ENCODE data around the gene TNFAIP2.
"Not testable (repeated sequence)": the region's sequence is repeated elsewhere in the genome, so short reads cannot be mapped to it uniquely, and the experiment has no call there.

The TNFAIP2 gene

DNA sequence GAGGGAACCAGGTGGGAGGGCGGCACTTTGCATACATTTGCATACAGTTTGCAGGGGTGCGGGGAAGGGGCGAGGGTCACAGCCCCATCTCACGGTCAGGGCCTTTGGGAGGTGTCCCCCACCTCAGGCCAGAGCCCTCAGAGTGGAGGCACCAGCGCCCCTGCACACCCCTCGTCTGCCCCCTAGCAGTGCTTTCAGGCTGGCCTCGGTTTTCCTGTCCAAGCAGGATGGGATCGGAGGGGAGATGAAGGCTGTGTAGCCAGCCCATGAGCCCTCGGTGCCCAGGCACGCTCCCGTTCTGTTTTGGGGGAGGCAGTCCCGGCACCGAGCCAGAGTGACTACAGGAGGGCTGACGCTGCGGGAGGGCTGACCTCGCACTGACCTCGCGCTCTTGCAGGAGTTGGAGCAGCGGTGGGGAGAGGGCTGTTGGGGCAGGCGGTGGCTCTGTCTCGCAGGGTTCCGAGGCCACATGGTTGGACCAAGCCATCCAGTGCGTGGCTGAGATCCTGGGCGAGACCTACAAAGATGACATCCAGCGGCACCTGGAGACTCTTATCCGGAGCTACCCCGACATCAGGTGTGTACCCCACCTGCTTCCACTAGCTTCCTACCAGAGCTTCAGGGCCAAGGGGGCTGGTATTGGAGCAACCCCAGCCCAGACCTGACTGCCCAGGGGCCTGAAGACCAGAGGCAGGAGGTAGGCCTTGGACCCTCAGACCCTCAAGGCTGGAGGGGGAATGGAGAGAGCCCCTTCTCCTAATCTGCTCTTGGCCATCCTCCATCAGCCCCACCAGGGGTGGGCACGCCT is 15.1 kb upstream of the TNFAIP2 start:
- no peak for DNase-seq (ENCODE audit: low read depth in 2 of 2)

DNA sequence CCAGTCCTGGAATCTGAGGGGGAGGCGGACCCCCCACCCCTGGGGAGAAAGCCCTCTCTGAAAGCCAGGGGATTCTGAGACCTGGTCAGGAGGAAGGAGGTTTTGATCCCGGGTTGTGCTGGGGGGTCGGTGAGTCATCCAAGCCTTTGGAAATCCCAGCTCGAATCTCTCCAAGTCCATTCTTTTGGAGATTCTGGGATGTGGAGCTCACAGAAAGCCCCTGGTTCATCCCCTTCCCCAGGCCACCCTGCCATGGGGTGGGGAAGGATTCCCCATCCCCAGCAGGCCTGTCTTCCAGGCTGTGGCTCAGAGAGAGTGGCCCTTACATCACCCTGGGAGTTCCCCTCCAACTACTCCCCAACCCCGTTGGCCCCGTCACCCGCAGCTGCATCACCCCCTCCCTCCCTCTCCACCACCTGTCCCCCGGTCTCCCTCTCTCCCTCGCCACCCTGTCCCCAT is 14.5 kb upstream of the TNFAIP2 start:
- DNase-seq (ENCODE audit: low read depth in 2 of 2) = no peak

- DNase-seq (ENCODE audit: low read depth in 2 of 2) = no peak
These were observed 13.5 kb upstream of the TNFAIP2 start for GRCh38 chr14:103109535-103110441.

GRCh38 chr14:103110681-103111231 is 12.5 kb upstream of the TNFAIP2 start:
- no peak for DNase-seq (ENCODE audit: low read depth in 2 of 2)

DNA sequence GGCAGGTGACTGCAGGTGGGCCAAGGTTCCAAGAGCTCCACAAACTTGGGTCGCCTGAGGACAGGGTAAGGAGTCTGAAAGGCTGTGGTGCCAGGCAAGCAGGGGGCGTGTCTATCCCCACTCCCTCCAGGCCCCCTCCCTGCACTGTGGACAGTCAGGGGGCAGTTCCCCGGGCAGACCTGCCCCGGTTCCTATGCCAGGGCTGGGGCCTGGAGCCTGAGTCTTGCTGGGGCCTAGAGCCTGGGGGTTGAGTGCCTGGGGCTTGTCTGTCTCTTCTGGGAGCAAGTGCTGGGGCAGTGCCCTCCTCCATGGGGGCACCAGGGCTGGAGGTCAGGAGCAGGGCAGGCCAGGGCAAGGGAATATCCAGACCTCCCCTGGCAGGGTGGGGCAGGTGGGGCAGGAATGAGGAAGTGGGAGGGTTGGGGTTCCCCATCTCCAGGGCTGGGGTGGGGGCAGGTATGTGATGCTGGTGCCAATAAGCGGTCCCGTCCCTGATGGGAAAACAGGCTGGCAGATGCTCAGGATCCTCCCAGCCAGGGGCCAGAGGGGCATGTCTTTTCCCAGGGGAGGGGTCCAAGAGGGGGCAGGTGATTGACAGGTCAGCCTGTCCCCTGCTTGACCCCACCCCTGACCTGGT is 11.9 kb upstream of the TNFAIP2 start:
- DNase-seq (ENCODE audit: low read depth in 2 of 2) = no peak

GRCh38 chr14:103112400-103113243 is 10.6 kb upstream of the TNFAIP2 start:
- no peak for DNase-seq (ENCODE audit: low read depth in 2 of 2)

DNA sequence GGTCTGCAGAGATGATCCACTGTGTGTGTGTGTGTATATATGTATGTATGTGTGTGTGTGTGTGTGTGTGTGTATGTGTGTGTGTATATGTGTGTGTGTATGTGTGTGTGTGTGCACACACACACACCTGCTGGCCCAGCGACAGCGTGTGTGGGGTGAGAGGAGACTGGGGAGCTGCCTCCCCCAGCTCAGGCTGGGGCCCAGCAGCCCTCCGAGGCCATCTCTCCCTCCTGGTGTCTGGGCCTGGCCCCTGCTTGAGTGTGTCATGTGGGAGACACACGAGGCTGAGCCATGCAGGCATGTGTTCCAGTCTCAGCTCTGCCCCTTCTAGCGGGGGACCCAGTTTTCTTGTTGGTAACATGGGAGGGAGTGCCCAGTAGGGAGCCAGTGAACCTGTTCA is 10.0 kb upstream of the TNFAIP2 start:
- no peak for DNase-seq (ENCODE audit: low read depth in 2 of 2)

DNA sequence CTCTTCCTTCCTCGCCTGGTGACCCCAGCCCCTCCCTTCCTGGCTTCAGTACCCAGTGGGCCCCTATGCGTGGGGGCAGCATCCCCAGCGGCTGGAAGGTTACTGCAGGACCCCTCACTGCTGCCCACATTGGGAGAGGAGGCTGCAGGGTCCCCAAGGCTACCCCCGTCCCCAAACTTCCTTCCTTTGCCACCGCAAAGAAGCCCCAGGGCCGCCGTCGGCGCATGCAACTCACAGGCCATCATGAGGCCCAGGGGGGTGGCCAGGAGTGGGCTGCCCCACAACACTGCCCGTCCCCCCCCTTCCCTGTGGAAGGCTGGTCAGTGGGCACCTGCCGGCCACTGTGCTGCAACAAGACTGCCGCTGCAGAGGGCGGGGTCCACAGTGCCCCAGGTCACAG is 9.5 kb upstream of the TNFAIP2 start:
- no peak for DNase-seq (ENCODE audit: low read depth in 2 of 2)

DNA sequence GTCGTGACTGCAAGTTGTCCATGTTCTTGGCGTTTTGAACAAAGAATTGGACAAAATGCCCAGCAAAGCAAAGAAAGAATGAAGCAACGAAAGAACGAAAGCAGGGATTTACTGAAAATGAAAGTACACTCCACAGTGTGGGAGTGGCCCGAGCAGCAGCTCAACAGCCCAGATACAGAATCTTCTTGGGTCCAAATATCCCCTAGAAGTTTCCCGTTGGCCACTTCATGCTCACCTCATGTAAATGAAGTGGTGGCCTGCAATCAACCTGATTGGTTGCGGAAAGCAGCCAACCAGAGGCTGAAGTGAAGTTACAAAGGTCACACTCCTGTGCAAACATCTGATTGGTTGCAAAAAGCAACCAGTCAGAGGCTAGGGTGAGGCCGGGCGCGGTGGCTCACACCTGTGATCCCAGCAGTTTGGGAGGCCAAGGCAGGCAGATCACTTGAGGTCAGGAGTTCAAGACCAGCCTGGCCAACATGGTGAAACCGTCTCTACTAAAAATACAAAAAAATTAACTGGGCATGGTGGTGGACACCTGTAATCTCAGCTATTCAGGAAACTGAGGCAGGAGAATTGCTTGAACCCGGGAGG is 8.1 kb upstream of the TNFAIP2 start:
- DNase-seq (ENCODE audit: low read depth in 2 of 2) = not testable (repeated sequence)

- no peak for DNase-seq (ENCODE audit: low read depth in 2 of 2)
These were observed 7.3 kb upstream of the TNFAIP2 start for GRCh38 chr14:103115845-103116572.

GRCh38 chr14:103116636-103117035 is 6.6 kb upstream of the TNFAIP2 start:
- DNase-seq (ENCODE audit: low read depth in 2 of 2) = no peak

DNA sequence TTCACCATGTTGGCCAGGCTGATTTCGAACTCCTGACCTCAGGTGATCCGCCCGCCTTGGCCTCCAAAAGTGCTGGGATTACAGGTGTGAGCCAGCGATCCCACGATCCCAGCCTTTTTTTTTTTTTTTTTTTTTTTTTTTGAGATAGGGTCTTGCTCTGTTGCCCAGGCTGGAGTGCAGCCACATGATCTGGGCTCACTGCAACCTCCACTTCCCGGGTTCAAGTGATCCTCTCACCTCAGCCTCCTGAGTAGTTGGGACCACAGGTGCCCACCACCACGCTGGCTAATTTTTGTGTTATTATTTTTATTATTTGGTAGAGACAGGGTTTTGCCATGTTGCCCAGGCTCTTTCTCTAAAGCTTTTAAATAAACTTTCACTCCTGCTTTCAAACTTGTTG is 5.8 kb upstream of the TNFAIP2 start:
- not testable (repeated sequence) for DNase-seq (ENCODE audit: low read depth in 2 of 2)

GRCh38 chr14:103118018-103118662 is 5.1 kb upstream of the TNFAIP2 start:
- DNase-seq (ENCODE audit: low read depth in 2 of 2) = no peak

DNA sequence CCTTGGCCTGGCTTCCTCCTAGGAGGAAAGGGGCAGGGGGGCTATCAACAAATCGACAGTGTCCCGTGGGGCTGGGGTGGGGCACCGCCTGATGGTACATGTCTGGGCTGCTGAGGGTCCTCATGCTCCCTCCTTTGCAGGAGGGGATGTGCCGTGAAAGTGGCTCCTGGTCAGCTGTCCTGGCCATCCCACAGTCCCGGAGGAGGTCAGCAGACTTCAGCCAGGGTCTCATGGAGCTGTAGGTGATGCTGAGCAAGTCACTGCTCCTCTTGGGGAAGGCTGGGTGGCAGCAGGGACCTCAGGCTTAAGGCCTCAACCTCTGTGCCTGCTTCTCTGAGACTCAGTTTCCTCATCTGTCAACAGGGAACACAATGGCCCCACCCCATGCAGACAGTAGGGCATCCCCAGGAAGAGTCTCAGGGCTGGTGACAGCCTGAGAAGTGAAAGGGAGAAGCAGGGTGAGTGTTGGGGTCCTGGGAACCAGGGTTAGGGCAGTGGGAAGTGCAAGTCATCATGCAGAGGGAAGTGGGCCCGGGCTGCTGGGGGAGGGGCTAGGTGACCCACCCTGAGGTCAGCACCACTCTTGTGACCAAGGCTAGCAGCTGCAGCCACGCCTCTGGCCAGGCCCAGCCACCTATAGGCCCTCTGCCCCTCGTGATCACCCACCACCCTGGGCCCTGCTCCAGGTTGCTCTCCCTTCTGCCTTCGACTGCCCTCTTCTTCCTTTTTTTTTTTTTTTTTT is 4.4 kb upstream of the TNFAIP2 start:
- DNase-seq (ENCODE audit: low read depth in 2 of 2) = no peak

DNA sequence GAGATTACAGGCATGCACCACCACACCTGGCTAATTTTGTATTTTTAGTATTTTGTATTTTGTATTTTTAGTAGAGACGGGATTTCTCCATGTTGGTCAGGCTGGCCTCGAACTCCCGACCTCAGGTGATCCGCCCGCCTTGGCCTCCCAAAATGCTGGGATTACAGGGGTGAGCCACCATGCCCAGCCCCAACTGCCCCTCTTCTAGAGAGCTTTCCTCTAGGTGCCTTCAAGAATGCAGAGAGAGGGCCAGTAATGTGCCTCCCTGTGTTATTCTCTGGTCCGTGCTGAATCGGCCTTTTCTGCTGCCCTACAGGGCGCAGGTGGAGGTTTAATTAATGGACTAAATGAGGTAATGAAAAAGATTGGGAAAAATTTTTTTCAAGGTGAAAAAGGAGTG is 3.7 kb upstream of the TNFAIP2 start:
- not testable (repeated sequence) for DNase-seq (ENCODE audit: low read depth in 2 of 2)

DNA sequence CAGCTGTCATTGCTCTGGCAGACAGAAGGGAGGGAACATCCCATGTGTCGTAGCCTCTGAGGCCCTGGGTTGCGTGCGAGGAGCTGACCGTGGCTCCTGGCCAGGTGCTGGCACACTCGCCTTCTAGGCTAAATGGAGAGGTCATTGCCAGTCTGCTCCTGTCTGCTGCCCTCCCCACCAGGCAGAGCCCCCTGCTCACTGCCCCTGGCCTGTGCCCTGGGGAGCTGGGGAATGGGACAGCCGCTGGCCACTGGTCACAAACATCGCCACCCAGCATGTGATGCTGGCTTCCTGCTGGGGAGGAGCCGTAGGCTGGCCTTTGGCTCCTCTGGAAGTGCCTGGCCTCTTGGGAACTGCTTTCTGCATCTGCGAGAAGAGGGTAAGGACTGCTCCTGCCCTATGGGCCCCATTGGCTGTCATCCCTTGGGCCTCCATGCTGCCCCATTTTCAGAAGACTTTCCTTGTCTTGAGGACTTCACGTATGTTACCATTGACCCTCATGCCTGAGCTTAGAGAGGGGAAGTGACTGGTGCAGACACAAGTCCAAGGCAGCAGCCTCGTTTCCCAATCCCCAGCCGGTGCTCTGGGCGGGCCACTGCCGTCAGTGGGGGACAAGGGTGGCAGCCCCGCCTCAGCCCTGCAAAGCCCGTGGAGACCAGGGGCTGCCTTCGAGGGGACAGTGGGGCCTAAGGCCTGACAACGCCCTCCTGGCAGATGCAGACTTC is 2.0 kb upstream of the TNFAIP2 start:
- no peak for DNase-seq (ENCODE audit: low read depth in 2 of 2)

DNA sequence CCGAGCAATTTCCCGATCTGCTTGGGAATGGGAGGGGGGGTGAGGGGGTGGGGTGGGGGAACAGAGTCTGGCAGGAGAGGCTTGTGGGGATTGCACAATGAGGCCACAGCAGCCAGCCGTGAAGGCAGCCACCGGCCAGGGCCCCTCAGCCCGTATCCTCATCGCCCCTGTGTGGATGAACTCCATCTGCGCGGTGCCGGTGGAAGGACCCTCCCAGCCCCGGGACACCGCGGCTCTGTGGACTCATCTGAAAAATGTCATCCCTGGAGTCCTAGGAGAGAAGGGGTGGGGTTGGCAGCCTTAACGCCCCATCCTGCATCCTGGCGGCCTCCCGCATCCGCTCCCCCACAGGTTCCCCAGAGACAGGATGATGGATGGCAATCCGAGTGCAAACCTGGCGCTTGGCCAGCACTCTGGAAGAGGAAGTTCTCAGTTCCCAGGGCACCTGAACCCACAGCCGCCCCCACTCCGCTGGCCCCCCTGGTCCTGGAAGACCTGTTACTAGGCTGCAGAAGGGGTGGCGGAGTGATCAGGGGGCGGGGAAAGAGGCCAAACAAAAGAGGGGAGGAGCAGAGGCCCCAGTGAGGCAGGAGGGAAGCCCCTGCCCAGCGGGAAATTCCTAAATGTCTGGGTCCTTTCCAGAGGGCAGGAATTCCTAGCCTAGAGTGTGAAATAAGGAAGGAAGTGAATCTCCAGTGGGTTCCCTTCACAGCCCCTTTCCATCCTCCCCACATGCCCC is 1.2 kb upstream of the TNFAIP2 start:
- DNase-seq (ENCODE audit: low read depth in 2 of 2) = no peak
